DMS53 treated with DMSO at 0.1 percent for 48 hours (cell line): ENCODE results near the gene PPIL3.

ENCODE experiments used
- DNase-seq: peaks from one replicate; lab custom pipeline; 2025; ENCODE audit not compliant: unreplicated experiment; lab: John Stamatoyannopoulos, UW

Gene PPIL3

GRCh38 chr2:200861617-200862155 is 27.2 kb downstream of the PPIL3 start:
- no peak for DNase-seq

GRCh38 chr2:200860092-200860795 is 28.6 kb downstream of the PPIL3 start:
- DNase-seq, result no peak

- no peak for DNase-seq
These were observed 32.1 kb downstream of the PPIL3 start for GRCh38 chr2:200856806-200857205.

- no peak for DNase-seq
These were observed 36.3 kb downstream of the PPIL3 start for GRCh38 chr2:200852605-200853004.

GRCh38 chr2:200851398-200852248 is 37.3 kb downstream of the PPIL3 start:
- no peak for DNase-seq

- DNase-seq, result no peak
These were observed 38.2 kb downstream of the PPIL3 start for GRCh38 chr2:200850512-200851256.

- DNase-seq, result no peak
These were observed 40.9 kb downstream of the PPIL3 start for GRCh38 chr2:200847939-200848338.

- DNase-seq, result no peak
These were observed 41.6 kb downstream of the PPIL3 start for GRCh38 chr2:200847269-200847668.

- no peak for DNase-seq
These were observed 43.1 kb downstream of the PPIL3 start for GRCh38 chr2:200845669-200846325.

GRCh38 chr2:200845194-200845593 is 43.7 kb downstream of the PPIL3 start:
- no peak for DNase-seq

GRCh38 chr2:200843993-200844948 is 44.6 kb downstream of the PPIL3 start:
- DNase-seq, result no peak

GRCh38 chr2:200839513-200839912 is 49.4 kb downstream of the PPIL3 start:
- DNase-seq, result no peak

GRCh38 chr2:200834701-200835100 is 54.2 kb downstream of the PPIL3 start:
- DNase-seq, result no peak

- DNase-seq, result no peak
These were observed 59.6 kb downstream of the PPIL3 start for GRCh38 chr2:200829258-200829655.

- DNase-seq, result no peak
These were observed 60.2 kb downstream of the PPIL3 start for GRCh38 chr2:200828572-200829257.

GRCh38 chr2:200828104-200828503 is 60.8 kb downstream of the PPIL3 start:
- no peak for DNase-seq

GRCh38 chr2:200821686-200822245 is 67.1 kb downstream of the PPIL3 start:
- no peak for DNase-seq
